ENCODE results near the gene ATP2B3.

The ATP2B3 gene

DNA sequence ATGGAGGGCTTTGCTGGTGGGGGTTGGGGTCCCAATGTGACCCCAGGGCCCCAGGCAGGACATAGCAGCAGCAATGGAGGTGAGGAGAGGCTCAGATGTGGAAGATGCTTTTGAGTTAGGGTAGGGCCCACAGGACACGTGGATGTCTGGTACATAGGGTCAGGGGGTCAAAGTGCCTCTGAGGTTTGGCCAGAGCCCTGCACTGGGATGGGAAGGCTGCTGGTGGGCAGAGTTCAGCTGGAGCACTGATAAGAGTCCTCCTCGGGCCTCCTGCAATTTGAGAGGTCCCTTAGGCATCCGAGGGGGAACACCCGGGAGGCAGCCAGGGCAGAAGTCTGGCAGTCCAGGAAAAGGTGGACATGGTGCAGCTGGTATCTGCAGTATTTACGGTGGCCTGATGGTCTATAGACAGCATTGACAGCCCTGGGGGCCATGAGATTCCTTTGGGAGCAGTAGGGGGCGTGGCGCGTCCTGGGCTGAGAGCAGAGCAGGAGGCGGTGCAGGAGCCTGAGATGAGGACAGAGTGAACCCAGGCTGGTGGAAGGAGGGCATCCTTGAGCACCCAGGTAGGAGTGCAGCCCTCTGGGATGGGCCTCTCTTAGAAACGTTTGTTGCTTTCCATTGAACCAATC, 58.9 kb downstream of the ATP2B3 start:
- no peak for DNase-seq

GRCh38 chrX:153576961-153577360, 59.5 kb downstream of the ATP2B3 start:
- DNase-seq, result no peak

DNA sequence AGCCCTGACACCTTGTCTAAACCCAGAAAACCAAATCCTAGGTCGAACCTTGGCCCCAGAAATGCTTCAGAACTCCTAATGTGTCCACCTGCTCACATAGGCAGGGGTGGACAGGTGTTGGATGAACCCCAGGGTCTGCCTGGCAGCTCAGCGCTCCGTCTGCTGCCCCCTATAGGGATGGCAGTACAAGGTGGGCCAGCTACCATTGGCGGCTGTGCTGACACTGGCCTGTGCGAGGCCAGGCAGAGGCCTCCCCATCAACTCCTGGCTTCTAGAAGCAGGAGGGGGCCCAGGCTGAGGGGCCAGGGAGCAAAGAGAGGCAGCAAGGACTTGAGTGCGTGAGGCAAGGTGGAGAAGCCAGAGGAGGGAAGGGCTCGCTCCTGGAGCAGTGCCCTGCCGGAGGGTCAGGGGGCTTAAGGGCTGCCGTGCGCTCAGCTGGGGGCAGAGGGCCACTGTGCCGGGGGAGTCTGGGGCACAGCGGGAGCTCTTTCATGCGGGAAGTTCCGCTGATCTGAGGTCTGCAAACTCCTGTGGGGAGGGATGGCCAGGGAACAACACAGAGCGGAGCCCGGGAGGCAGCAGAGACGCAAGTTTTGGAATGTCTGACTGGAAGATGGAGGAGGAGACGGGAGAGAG, 60.9 kb downstream of the ATP2B3 start:
- DNase-seq, result no peak

DNA sequence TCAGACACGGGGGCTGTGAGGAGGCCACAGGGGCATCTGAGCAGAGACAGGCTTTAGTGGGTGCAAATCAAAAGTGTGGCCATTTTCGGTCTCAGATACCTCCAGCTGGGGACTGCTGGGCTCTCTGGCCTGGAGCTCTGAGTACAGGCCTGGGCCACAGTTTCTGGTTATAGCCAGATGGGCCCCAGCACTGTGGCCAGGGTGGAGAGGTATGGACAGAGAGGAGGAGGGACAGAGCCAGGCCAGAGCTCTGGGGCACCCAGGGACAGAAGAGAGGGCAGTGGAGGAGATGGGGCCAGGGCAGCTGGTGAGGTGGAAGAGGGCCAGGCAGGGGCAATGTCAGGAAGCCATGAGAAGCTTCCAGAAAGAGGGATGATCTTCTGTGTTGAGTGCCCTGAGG, 61.4 kb downstream of the ATP2B3 start:
- no peak for DNase-seq

DNA sequence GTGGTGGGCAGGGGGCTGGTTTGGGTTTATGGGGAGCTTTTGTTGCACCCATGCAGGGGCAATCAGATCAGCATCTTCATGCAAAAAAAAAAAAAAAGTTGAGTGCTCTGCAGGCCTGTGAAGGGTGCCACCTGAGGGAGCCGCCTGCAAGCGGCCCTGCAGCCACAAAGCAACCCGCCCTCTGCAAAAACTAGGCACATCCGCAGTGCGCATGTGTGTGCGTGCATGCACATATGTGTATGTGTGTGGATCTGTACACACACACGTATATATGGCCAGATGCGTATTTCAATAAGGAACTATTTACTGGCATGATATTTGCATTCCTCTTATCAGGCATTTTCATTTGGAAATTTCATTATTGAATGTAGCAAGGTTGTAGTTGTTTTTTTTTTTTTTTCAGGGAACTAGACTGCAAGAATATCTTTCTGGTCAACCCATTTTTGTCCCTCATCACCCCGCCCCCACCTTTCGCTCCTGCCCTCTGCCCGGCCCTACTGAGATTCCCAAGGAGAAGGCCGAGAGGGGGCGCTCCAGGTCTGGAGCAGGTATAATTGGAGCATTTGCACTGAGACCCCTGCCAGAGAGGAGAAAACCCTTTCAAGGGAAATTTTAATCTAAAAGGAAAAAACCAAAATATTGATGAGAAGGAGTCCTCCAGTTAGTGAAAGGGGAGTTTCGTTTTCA, 63.4 kb downstream of the ATP2B3 start:
- no peak for DNase-seq

GRCh38 chrX:153582896-153583295, 65.5 kb downstream of the ATP2B3 start:
- peak; percentile 61 for DNase-seq

DNA sequence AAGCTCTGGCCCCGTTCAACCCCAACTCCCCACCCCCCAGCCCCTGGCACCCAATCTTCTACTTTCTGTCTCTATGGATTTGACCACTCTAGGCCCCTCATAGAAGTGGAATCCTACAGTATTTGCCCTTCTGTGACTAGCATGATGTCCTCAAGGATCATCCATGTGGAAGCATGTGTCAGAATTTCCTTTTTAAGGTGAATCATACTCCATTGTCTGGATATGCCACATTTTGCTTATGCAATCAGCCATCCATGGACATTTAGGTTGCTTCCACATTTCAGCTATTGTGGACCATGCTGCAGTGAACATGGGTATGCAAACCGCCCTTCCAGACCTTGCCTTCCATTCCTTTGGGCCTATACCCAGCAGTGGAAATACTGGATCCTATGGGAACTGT, 66.0 kb downstream of the ATP2B3 start:
- DNase-seq, result no peak

DNA sequence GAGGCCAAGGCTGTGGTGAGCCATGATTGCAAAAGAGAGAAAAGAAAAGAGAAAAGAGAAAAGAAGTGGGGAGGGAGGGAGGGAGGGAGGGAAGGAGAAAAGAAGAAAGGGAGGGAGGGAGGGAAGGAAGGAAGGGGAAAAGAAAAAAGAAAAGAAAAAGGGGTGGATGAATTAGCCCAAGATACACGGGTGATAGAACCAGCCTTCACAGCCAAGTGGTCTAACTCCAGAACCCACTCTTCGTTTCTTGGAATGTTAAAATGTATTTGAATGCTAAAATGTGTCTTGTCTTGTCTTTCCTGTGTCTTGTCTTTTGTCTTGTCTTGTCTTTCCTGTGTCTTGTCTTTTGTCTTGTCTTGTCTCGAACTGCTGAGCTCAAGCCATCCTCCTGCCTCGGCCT, 68.4 kb downstream of the ATP2B3 start:
- no peak for DNase-seq

GRCh38 chrX:153587342-153587741, 69.9 kb downstream of the ATP2B3 start:
- no peak for DNase-seq

GRCh38 chrX:153588021-153588781, 70.8 kb downstream of the ATP2B3 start:
- no peak for DNase-seq

- no peak for DNase-seq
Measured at GRCh38 chrX:153588782-153589446, 71.5 kb downstream of the ATP2B3 start.

GRCh38 chrX:153590961-153591956, 73.8 kb downstream of the ATP2B3 start:
- no peak for DNase-seq

DNA sequence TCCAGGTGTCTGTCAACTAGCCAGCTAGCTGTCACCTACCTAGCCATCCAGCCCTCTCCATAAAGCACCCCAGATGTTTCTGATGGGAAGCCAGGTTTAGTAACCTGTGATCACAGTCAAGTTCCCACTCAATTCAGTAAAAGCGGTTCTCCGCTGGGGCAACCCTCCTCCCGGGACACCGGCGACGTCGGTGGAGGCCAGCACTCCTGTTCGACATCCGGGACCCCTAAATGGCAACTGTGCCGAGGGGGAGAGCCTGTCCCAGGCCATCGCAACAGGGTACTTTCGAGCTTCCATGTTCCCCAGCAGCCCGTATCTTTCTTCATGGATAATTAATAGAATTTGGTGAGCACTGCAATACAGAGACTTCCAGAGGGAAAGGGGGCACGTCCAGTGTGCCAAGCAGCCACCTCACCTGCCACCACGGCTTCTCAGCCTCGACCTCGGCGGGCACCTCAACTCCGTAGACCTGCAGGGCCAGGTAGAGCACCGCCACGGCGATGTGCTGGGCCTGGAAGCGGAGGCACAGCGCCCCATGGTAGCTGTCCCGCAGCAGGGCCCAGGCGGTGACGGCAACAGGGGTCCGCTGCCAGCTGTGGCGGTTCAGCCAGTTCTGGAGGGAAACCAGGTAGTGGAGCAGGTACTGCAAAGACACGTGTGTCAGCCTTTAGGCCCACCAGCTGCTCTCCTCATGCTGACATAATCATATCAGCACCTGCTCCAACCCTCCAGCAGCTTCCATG, 74.8 kb downstream of the ATP2B3 start:
- no peak for DNase-seq

GRCh38 chrX:153592966-153593688, 75.7 kb downstream of the ATP2B3 start:
- no peak for DNase-seq

- no peak for DNase-seq
Measured at GRCh38 chrX:153593811-153594500, 76.5 kb downstream of the ATP2B3 start.

DNA sequence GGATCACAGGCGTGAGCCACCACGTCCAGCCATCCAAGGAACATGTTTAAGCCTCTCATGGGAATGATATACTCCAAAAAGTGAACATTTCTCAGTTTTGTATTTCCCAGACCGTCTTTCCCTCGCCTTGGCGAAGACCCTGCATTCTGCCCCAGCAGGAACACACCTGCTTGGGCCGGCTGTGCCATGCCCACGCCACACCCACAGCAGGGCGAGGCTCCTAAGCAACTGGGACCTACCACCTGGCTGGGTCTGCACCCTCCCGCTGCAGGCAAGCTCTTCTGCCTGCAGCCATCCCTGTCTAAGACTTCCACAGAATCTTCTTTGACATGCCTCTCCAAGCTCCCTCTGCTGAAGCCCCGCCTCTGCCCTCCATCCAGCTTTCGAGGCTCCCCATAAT, 77.9 kb downstream of the ATP2B3 start:
- no peak for DNase-seq

- DNase-seq, result no peak
Measured at GRCh38 chrX:153595859-153596857, 78.7 kb downstream of the ATP2B3 start.

Data from GF-D8 (cell line).